Mucosa of descending colon (tissue), 3 donors: Measurements from ENCODE around the gene CSF3R. TPM values are rescaled to one million over a fixed set of nuclear protein-coding genes. Genes with fewer than 3 reads are reported as not detected.

ENCODE experiments used
- ATAC-seq: fragments of 200-7000 bp; cut with Tn5 transposase; one replicate; pipeline ENCODE4 v1.9.1; 2020; ENCODE audit warnings: mild to moderate bottlenecking, moderate library complexity
- DNase-seq, 3 donors: peaks; one replicate each; pipeline ENCODE4 v3.0.0-alpha.2; 2020
- H3K36me3 ChIP-seq: fragments of 200-600 bp; one replicate; pipeline ENCODE4 v1.8.0; 2021; ENCODE audit warnings: low read depth, mild to moderate bottlenecking
- H3K4me1 ChIP-seq: fragments of 200-600 bp; one replicate; pipeline ENCODE4 v1.8.0; 2021; ENCODE audit warnings: low read depth, mild to moderate bottlenecking
- H3K4me3 ChIP-seq: fragments of 200-600 bp; one replicate; pipeline ENCODE4 v1.8.0; 2021; ENCODE audit warnings: mild to moderate bottlenecking
- H3K9me3 ChIP-seq: fragments of 200-600 bp; one replicate; pipeline ENCODE4 v1.8.0; 2021; ENCODE audit warnings: mild to moderate bottlenecking
- intact Hi-C, 2 donors: fragments of 100-400 bp; cut with DNase I in 1 of 2; cut with micrococcal nuclease in 1 of 2; formaldehyde crosslinking; loops; one replicate each; pipeline versions ENCODE4 v1.11.0 to v1.11.1; 2022; cut with DNase I, micrococcal nuclease
- total RNA-seq, 3 donors: library from RNA; stranded (reverse); fragmentation: NEBNext Ultra II Directional in 2 of 3; extraction: Animal tissue kit (Norgen Biotek cat#: 25700) in 2 of 3; gene quantifications; one replicate each; pipeline versions ENCODE4 v1.2.1 to v1.2.4, GENCODE V29; 2021 to 2023
- TF ChIP-seq, protein P1 (sequence below): fragments of 200-600 bp; IDR thresholded peaks from one replicate; pipeline ENCODE4 v1.8.0; 2022; ENCODE audit warnings: antibody characterized with exemption, mild to moderate bottlenecking
- donor health status: DM: no; HTN: no; CAD: no; lungs with moderate emphysema.
- donor health status: DM: no; HTN: no; CAD: no.
- donor health status: DM: no; HTN: yes; CAD: no.

Gene CSF3R
- total RNA-seq, 3 donors from 2014 or later: 1.4 to 7.7 (median 4.7) TPM

DNA sequence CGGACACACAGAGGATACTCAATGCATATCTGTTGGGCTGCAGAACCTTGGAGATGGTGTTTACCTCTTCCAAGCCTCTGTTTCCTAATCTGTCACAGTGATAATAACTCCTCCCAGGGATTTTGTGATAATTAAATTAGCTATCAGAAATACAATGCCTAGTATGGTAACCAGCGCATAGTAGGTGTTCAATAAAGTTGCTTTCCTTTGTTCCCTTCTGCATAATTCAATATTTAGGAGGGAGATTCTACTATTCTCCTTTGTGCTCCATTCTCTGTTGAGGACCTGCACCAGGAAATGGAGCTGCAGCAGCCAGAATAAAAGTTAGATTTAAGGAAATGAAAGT lies 3.4 kb upstream of the CSF3R start:
- intact Hi-C loops: no loop called here
- Histone ChIP-seq H3K4me3 (no peak overlapping the region), H3K36me3 (no peaks in the 10 kb centered on the region), H3K9me3 (no peaks in the 10 kb centered on the region), H3K4me1 (no peaks in the 10 kb centered on the region)
- ATAC-seq (no peak), DNase-seq (no peak)
- TF ChIP-seq, protein P1, sequence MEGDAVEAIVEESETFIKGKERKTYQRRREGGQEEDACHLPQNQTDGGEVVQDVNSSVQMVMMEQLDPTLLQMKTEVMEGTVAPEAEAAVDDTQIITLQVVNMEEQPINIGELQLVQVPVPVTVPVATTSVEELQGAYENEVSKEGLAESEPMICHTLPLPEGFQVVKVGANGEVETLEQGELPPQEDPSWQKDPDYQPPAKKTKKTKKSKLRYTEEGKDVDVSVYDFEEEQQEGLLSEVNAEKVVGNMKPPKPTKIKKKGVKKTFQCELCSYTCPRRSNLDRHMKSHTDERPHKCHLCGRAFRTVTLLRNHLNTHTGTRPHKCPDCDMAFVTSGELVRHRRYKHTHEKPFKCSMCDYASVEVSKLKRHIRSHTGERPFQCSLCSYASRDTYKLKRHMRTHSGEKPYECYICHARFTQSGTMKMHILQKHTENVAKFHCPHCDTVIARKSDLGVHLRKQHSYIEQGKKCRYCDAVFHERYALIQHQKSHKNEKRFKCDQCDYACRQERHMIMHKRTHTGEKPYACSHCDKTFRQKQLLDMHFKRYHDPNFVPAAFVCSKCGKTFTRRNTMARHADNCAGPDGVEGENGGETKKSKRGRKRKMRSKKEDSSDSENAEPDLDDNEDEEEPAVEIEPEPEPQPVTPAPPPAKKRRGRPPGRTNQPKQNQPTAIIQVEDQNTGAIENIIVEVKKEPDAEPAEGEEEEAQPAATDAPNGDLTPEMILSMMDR: no peak

DNA sequence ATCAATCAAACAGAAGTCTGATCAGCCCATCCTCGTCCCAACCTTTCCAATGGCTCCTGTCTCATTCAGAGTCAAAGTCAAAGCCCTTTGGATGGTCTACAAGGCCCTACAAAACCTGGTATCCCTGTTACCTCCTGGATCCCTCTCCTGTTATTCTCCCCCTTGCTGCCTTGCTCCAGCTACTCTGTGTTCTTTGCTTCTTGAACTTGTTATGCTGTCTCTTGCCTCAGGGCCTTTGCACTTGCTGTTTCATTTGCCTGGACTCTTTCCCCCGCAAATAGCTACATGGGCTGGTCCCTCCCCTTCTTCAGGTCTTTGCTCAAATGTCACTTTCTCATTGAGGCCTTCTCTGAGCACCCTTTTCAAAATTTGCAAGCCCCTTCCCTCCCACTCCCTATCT lies 1.4 kb upstream of the CSF3R start:
- no peaks in the 10 kb centered on the region for H3K4me1 ChIP-seq
- intact Hi-C loops: no loop called here
- DNase-seq (no peak), ATAC-seq (no peak)
- no peaks in the 10 kb centered on the region for H3K36me3 ChIP-seq
- no peaks in the 10 kb centered on the region for H3K9me3 ChIP-seq
- TF ChIP-seq, protein P1: no peak
- H3K4me3 ChIP-seq: no peak overlapping the region

DNA sequence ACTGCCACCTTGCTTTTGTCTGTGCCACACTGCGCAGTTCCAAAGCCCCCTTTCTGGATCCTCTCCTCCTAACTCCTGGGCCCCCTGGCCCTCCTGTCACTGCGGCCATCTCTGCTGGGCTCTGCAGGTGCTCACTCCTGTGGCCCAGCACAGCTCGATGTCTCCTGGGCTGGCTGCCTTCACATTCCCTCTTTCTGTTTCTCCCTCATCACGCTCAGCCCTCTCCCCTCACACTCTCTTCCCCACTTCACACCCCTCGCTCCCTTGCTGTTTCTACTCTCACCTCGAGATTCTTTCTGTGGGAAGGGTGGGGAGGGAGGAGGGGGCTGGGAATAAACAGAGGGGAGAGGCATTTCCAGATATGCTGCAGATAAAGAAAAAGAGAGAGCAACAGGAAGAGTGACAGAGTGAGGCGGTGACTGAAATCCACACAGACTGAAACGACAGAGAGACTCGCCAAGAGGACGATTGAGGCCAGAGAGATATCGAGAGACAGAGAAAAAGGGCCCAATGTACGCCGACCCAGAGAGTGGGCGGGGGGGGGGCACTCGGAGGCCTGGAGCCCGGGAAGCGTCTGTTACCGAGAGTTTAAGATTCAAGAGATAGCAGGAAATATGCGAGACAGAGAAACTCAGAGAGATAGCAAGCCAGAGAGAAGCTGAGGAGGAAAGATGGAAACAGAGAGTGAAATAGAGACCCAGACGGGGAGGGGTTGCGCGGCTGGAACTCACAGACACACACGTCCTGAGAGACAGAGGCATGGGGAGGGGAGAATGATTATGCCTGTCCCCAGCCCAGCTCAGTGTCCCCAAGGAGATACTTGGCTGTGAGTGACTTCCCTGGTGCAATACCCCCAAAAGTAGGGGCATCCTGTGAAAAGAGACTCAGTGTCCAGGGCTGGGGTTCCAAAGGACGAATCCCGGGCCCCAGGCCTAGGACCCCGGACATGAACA lies 666 bp downstream of the CSF3R start:
- H3K4me3 ChIP-seq: no peak overlapping the region
- TF ChIP-seq, protein P1: no peak
- ATAC-seq: no peak
- no peaks in the 10 kb centered on the region for H3K4me1 ChIP-seq
- no peaks in the 10 kb centered on the region for H3K36me3 ChIP-seq
- intact Hi-C loops: no loop called here
- no peak for DNase-seq
- no peaks in the 10 kb centered on the region for H3K9me3 ChIP-seq

DNA sequence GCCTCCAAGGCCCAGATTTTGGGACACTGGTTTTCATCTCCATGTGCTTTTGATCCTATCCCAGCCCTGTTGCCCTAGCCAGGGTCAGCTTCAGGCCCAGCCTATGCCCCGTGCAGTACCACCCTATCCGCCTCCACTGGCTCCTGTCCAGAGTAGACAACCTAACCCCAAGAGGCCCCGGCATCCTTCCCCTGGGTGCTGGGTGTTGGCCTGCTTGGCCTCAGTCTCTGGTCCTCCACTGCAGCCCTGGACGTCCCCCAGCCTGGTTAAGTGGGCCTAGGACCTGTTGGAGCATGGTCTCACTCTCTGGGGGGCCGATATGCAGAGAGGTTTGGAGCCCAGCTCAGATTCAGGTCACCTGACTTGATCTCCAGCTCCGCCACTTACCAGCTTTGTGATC lies 1.6 kb downstream of the CSF3R start:
- no peak overlapping the region for H3K4me3 ChIP-seq
- intact Hi-C loops: no loop called here
- H3K4me1 ChIP-seq: no peaks in the 10 kb centered on the region
- ATAC-seq (no peak), DNase-seq (no peak)
- no peaks in the 10 kb centered on the region for H3K9me3 ChIP-seq
- TF ChIP-seq, protein P1: no peak
- H3K36me3 ChIP-seq: no peaks in the 10 kb centered on the region

DNA sequence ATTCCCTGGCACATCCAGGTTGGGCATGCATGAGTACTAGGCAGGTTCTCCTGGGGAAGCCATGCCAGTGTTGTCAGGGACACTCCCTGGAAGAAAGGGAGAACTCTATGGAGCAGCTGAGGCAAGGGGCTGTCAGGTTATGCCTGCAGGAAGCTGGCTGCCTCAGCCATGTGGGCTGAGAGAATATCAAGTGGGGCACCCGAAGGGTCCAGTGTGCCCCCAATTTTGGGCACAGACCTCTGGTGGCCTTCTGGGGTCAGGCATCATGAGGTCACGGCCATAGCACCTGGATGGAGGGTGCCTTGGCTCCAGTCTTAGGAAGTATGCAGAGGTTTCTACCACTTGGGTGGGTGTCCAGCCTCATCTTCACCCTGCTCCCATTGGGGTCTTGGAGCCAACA lies 2.6 kb downstream of the CSF3R start:
- TF ChIP-seq, protein P1: no peak
- H3K36me3 ChIP-seq: no peaks in the 10 kb centered on the region
- DNase-seq: no peak
- H3K9me3 ChIP-seq: no peaks in the 10 kb centered on the region
- no peak overlapping the region for H3K4me3 ChIP-seq
- no peak for ATAC-seq
- no peaks in the 10 kb centered on the region for H3K4me1 ChIP-seq
- intact Hi-C loops: no loop called here
